IMR-90 (cell line): ENCODE measurements around the gene ADGRG3.

Experiments used
- BHLHE40 ChIP-seq: fragments of 150-350 bp; IDR thresholded peaks from 2 replicates; pipeline ENCODE4 v1.6.1; 2016; ENCODE audit warnings: mild to moderate bottlenecking, low read depth, low read length
- CEBPB ChIP-seq: IDR thresholded peaks from 2 replicates; pipeline ENCODE4 v1.6.1; 2012; ENCODE audit warnings: low read depth, low read length, improper control_type of control experiment
- CTCF ChIP-seq: conservative IDR thresholded peaks from 2 replicates; pipeline ENCODE4 v1.5.1; 2012; ENCODE audit warnings: mild to moderate bottlenecking, low read depth, low read length, improper control_type of control experiment
- MAFK ChIP-seq: IDR thresholded peaks from 2 replicates; pipeline ENCODE4 v1.6.1; 2012; ENCODE audit warnings: low read depth, low read length, improper control_type of control experiment
- NFE2L2 ChIP-seq: fragments of 150-350 bp; IDR thresholded peaks from 2 replicates; pipeline ENCODE4 v1.6.1; 2016; ENCODE audit warnings: low read depth, mild to moderate bottlenecking, low read length
- POLR2A ChIP-seq: IDR thresholded peaks from 2 replicates; pipeline ENCODE4 v1.6.1; 2012; ENCODE audit warnings: mild to moderate bottlenecking, low read depth, low read length
- RAD21 ChIP-seq: IDR thresholded peaks from 2 replicates; pipeline ENCODE4 v1.6.1; 2012; ENCODE audit warnings: low read length, improper control_type of control experiment
- SMC3 ChIP-seq: fragments of 150-350 bp; IDR thresholded peaks from 2 replicates; pipeline ENCODE4 v1.6.1; 2016; ENCODE audit warnings: low read depth, mild to moderate bottlenecking, antibody characterized with exemption, low read length, moderate library complexity

- TF ChIP-seq NFE2L2 (no peak), MAFK (no peak), RAD21 (no peak), SMC3 (no peak), CTCF (no peak), POLR2A (no peak), CEBPB (peak; percentile 86), BHLHE40 (no peak)
Measured at GRCh38 chr16:57624044-57624688, 43.9 kb upstream of the ADGRG3 start.
